Nephron (organoid): Measurements from ENCODE around the gene DNAJA2.

ENCODE experiments used
- H3K27ac Mint-ChIP-seq, 3 experiments: 2 replicates each; pipeline ENCODE4 v1.8.0; 2020; ENCODE audit warnings: mixed read lengths in 3 of 3, mild to moderate bottlenecking in 2 of 3, moderate library complexity in 1 of 3
- H3K27me3 Mint-ChIP-seq: 2 replicates; pipeline ENCODE4 v1.8.0; 2021; ENCODE audit warnings: low read depth, mild to moderate bottlenecking, moderate library complexity, mixed read lengths
- H3K36me3 Mint-ChIP-seq: 2 replicates; pipeline ENCODE4 v1.8.0; 2020; ENCODE audit warnings: low read depth, mixed read lengths
- H3K4me1 Mint-ChIP-seq: 2 replicates; pipeline ENCODE4 v1.8.0; 2020; ENCODE audit warnings: mixed read lengths
- H3K4me3 Mint-ChIP-seq, 3 experiments: 2 replicates each; pipeline ENCODE4 v1.8.0; 2020; ENCODE audit warnings: mild to moderate bottlenecking in 3 of 3, mixed read lengths in 3 of 3, moderate library complexity in 2 of 3
- H3K9me3 Mint-ChIP-seq: 2 replicates; pipeline ENCODE4 v1.8.0; 2020; ENCODE audit warnings: mixed read lengths
- TF ChIP-seq, protein P1 (sequence below), 3 experiments: fragments of 200-600 bp; sonication (generic); IDR thresholded peaks; one replicate each; pipeline ENCODE4 v1.5.0; 2021; ENCODE audit warnings: antibody characterized with exemption in 3 of 3; ENCODE audit not compliant: unreplicated experiment in 3 of 3

The DNAJA2 gene

DNA sequence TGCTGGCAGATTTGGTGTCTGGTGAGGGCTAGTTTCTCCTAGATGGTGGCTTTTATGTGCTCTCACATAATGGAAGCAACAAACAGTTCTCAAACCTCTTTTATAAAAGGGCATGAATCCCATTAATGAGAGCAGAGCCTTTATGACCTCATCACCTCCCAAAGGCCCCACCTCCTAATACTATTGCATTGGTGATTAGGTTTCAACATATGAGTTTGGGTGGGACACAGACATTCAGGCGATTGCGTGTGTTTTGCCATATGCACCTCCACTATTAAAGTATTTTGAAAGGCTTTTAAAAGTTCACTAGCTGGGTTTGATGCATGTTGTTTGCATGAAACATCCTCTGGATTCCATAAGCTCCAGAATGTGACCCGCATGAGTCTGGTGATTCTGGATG lies 24.4 kb upstream of the DNAJA2 start:
- no peaks in the 10 kb centered on the region for H3K4me1 Mint-ChIP-seq
- no peak overlapping the region for H3K27ac Mint-ChIP-seq
- no peaks in the 10 kb centered on the region for H3K36me3 Mint-ChIP-seq
- H3K9me3 Mint-ChIP-seq, result peaks cover 2% of the 10 kb centered on the region
- H3K4me3 Mint-ChIP-seq, result no peak overlapping the region
- TF ChIP-seq, protein P1, sequence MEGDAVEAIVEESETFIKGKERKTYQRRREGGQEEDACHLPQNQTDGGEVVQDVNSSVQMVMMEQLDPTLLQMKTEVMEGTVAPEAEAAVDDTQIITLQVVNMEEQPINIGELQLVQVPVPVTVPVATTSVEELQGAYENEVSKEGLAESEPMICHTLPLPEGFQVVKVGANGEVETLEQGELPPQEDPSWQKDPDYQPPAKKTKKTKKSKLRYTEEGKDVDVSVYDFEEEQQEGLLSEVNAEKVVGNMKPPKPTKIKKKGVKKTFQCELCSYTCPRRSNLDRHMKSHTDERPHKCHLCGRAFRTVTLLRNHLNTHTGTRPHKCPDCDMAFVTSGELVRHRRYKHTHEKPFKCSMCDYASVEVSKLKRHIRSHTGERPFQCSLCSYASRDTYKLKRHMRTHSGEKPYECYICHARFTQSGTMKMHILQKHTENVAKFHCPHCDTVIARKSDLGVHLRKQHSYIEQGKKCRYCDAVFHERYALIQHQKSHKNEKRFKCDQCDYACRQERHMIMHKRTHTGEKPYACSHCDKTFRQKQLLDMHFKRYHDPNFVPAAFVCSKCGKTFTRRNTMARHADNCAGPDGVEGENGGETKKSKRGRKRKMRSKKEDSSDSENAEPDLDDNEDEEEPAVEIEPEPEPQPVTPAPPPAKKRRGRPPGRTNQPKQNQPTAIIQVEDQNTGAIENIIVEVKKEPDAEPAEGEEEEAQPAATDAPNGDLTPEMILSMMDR (IDR thresholded peaks at IDR 0.05; ENCODE audit: unreplicated experiment in 3 of 3), result no peak
- H3K27me3 Mint-ChIP-seq, result no peaks in the 10 kb centered on the region

DNA sequence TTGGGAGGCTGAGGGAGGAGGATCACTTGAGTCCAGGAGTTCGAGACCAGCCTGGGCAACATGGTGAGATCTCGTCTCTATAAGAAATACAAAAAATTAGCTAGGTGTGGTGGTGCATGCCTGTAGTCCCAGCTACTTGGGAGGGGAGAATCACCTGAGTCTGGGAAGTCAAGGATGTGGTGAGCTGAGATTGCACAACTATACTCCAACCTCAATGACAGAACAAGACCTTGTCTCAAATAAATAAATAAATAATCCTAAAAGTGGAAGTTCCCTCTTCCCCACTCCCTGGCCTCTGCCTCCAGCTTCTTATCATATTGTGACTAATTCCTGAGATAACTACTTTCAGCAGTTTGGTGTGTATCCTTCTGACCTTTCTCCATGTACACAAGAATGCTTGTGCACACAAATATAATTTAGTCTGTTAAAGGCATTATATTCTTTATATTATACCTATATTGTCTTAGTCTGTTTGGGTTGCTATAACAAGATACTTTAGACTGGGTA lies 23.5 kb upstream of the DNAJA2 start:
- H3K9me3 Mint-ChIP-seq, result peaks cover 2% of the 10 kb centered on the region
- no peaks in the 10 kb centered on the region for H3K27me3 Mint-ChIP-seq
- H3K27ac Mint-ChIP-seq, result no peak overlapping the region
- H3K4me1 Mint-ChIP-seq, result no peaks in the 10 kb centered on the region
- TF ChIP-seq, protein P1 (IDR thresholded peaks at IDR 0.05; ENCODE audit: unreplicated experiment in 3 of 3), result no peak
- no peaks in the 10 kb centered on the region for H3K36me3 Mint-ChIP-seq
- H3K4me3 Mint-ChIP-seq, result no peak overlapping the region

DNA sequence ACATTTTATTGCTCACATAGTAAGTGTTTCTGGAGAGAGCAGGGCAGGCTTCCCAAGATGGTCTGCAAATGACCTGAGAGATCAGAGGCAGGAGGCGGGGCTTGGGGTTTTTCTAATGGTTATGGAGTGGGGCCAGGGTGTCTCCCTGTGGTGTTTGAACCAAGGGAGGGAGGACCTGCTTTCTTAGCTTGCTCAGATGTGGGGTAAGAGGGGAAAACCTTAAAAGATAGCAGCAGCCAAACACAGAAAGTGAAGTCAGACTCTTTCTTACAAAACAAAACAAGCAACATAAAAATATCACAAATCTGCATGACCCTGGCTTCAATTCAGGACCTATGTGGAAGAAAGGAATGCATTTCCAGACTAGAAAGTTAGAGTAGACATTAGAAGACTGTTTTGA lies 22.9 kb upstream of the DNAJA2 start:
- Mint-ChIP-seq H3K4me3 (no peak overlapping the region), H3K27ac (no peak overlapping the region), H3K27me3 (no peaks in the 10 kb centered on the region), H3K36me3 (no peaks in the 10 kb centered on the region), H3K9me3 (peaks cover 3% of the 10 kb centered on the region), H3K4me1 (no peaks in the 10 kb centered on the region)
- TF ChIP-seq, protein P1 (IDR thresholded peaks at IDR 0.05; ENCODE audit: unreplicated experiment in 3 of 3), result no peak

DNA sequence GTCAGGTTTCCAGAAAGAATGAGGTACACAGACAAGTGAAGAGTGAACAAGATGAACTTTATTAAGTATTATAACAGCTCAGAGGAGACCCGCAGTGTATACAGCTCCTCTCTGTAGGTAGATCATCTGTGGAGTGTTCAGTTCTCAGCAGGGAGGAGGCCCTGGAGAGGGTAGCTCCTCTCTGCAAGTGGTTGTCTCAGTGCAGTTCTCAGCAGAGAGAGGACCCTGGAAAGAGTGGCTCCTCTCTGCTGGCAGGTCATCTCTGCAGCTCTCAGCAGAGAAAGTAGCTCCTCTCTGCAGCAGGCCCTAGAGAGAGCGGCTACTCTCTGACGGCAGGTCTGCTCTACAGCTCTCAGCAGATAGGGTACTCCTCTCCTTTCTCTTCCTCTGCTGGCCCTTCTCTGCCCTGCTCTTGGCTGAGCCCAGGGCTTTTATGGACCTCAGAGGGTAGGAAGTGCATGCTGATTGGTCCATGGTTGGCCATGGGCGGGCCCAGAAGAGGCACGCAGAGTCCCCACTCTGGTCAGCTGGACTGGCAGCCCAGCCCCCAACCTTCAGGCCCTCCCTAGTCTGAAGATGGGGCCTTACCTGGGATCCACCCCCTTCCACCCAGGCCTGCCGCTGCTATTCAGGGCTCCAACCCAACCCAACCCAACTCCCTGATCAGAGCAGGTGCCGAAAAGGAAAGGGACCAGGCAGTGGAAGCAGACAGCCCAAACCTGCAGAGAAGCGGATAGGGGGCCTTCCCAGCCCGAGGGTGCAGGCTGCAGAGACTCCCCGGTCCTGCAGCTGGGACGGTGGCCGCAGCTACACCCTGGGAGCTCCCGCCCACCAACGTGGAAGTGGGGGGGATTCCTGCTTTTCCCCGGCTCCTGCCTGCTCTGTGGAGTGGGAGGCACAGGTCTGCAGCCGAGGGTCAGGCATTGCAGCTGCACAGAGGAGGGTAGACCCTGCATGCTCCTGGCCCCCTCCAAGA lies 18.5 kb upstream of the DNAJA2 start:
- TF ChIP-seq, protein P1 (IDR thresholded peaks at IDR 0.05; ENCODE audit: unreplicated experiment in 3 of 3), result no peak
- Mint-ChIP-seq H3K4me1 (no peaks in the 10 kb centered on the region), H3K9me3 (peaks cover 3% of the 10 kb centered on the region), H3K27ac (no peak overlapping the region), H3K4me3 (no peak overlapping the region), H3K27me3 (no peaks in the 10 kb centered on the region), H3K36me3 (no peaks in the 10 kb centered on the region)

DNA sequence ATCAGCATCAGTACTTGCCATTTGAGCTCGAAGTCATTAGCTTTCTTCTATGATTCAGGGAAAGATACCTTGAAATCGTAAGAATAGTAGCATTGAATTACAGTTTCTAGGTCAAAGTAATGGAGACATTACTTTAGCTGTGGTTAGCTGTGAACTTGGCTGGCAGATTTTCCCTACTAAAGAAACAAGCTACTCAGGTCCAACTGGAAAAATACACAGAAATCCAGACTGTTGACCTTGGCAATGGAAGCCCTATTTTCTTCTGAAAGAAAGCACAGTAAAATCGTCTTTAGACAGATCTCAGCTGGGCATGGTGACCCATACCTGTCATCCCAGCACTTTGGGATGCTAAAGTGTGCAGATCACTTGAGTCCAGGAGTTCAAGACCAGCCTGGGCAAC lies 13.4 kb upstream of the DNAJA2 start:
- Mint-ChIP-seq H3K36me3 (no peaks in the 10 kb centered on the region), H3K27ac (no peak overlapping the region), H3K9me3 (peaks cover 3% of the 10 kb centered on the region), H3K4me1 (no peaks in the 10 kb centered on the region), H3K27me3 (no peaks in the 10 kb centered on the region), H3K4me3 (no peak overlapping the region)
- TF ChIP-seq, protein P1 (IDR thresholded peaks at IDR 0.05; ENCODE audit: unreplicated experiment in 3 of 3), result no peak
